ENCODE data around the gene ITPK1. TPM values are rescaled to one million over a fixed set of nuclear protein-coding genes. Genes with fewer than 3 reads are reported as not detected.

ITPK1 gene
- total RNA-seq, 4 donors from 2014 or later, result 64.8 to 235 (median 128) TPM

GRCh38 chr14:92963301-92964123 lies 152.2 kb downstream of the ITPK1 start:
- no peak for TF ChIP-seq EP300 (IDR thresholded peaks at IDR 0.05; ENCODE audit: low read depth)
- TF ChIP-seq CTCF (IDR thresholded peaks at IDR 0.05), result no peak
- no peak for TF ChIP-seq POLR2A (IDR thresholded peaks at IDR 0.05)
- TF ChIP-seq POLR2AphosphoS5 (IDR thresholded peaks at IDR 0.05), result no peak
- Histone ChIP-seq H3K36me3 (no peaks in the 10 kb centered on the region), H3K9me3 (no peaks in the 10 kb centered on the region), H3K4me1 (peaks cover 14 to 24% (median 22%) of the 10 kb centered on the region in 4 donors), H3K4me3 (no peak overlapping the region), H3K27me3 (no peaks in the 10 kb centered on the region), H3K27ac (peak overlapping the region in 3 of 4 donors; percentile 67 to 70 (median 69))
- 68 to 72% methylated on average over 5 to 14 of the region's 14 CpGs for WGBS, 2 donors (ENCODE audit: low coverage in 1 of 2)
- intact Hi-C loops (cut with DNase I; ENCODE audit: low total_unique reads), result no loop called here
- in situ Hi-C loops (cut with MboI; ENCODE audit: low pct_ligation_motif_present in 1 of 4, low pct_unique_long_range_greater_than_20kb in 1 of 4, low sequenced_read_pairs in 3 of 4), result no loop called here
- no peak for DNase-seq

- TF ChIP-seq POLR2AphosphoS5 (IDR thresholded peaks at IDR 0.05) (no peak), EP300 (IDR thresholded peaks at IDR 0.05; ENCODE audit: low read depth) (no peak), CTCF (IDR thresholded peaks at IDR 0.05) (no peak), POLR2A (IDR thresholded peaks at IDR 0.05) (no peak)
- Histone ChIP-seq H3K4me3 (no peak overlapping the region), H3K9me3 (no peaks in the 10 kb centered on the region), H3K4me1 (peaks cover 14 to 24% (median 22%) of the 10 kb centered on the region in 4 donors), H3K27ac (peak overlapping the region in 1 of 4 donors; percentile 67), H3K36me3 (no peaks in the 10 kb centered on the region), H3K27me3 (no peaks in the 10 kb centered on the region)
- no peak for DNase-seq
- in situ Hi-C loops (cut with MboI; ENCODE audit: low pct_ligation_motif_present in 1 of 4, low pct_unique_long_range_greater_than_20kb in 1 of 4, low sequenced_read_pairs in 3 of 4), result no loop called here
- intact Hi-C loops (cut with DNase I; ENCODE audit: low total_unique reads), result no loop called here
- whole genome bisulfite sequencing, 2 donors (ENCODE audit: low coverage in 1 of 2), result 90 to 96% methylated on average over 4 to 11 of the region's 11 CpGs
Measured at GRCh38 chr14:92962831-92963095, 153.0 kb downstream of the ITPK1 start.

GRCh38 chr14:92962031-92962830 lies 153.5 kb downstream of the ITPK1 start:
- Histone ChIP-seq H3K4me1 (peaks cover 14 to 24% (median 22%) of the 10 kb centered on the region in 4 donors), H3K4me3 (no peak overlapping the region), H3K27me3 (no peaks in the 10 kb centered on the region), H3K36me3 (no peaks in the 10 kb centered on the region), H3K27ac (peak overlapping the region in 1 of 4 donors; percentile 67), H3K9me3 (no peaks in the 10 kb centered on the region)
- intact Hi-C loops (cut with DNase I; ENCODE audit: low total_unique reads) (no loop called here), in situ Hi-C loops (cut with MboI; ENCODE audit: low pct_ligation_motif_present in 1 of 4, low pct_unique_long_range_greater_than_20kb in 1 of 4, low sequenced_read_pairs in 3 of 4) (no loop called here)
- DNase-seq, result no peak
- 80 to 93% methylated on average over 2 to 20 of the region's 20 CpGs for WGBS, 2 donors (ENCODE audit: low coverage in 1 of 2)
- TF ChIP-seq CTCF (IDR thresholded peaks at IDR 0.05) (no peak), POLR2A (IDR thresholded peaks at IDR 0.05) (no peak), EP300 (IDR thresholded peaks at IDR 0.05; ENCODE audit: low read depth) (no peak), POLR2AphosphoS5 (IDR thresholded peaks at IDR 0.05) (no peak)

GRCh38 chr14:92961567-92961855 lies 154.2 kb downstream of the ITPK1 start:
- no peaks in the 10 kb centered on the region for H3K36me3 ChIP-seq
- no peak for TF ChIP-seq POLR2AphosphoS5 (IDR thresholded peaks at IDR 0.05)
- in situ Hi-C loops (cut with MboI; ENCODE audit: low pct_ligation_motif_present in 1 of 4, low pct_unique_long_range_greater_than_20kb in 1 of 4, low sequenced_read_pairs in 3 of 4) (no loop called here), intact Hi-C loops (cut with DNase I; ENCODE audit: low total_unique reads) (no loop called here)
- 98% methylated on average over 7 of the region's 7 CpGs; no CpG with 5 or more reads in 1 of the 2 donors for WGBS, 2 donors (ENCODE audit: low coverage in 1 of 2)
- H3K4me3 ChIP-seq, result no peak overlapping the region
- H3K4me1 ChIP-seq, result peaks cover 14 to 24% (median 22%) of the 10 kb centered on the region in 4 donors
- DNase-seq, result no peak
- H3K27ac ChIP-seq, result no peak overlapping the region
- H3K27me3 ChIP-seq, result no peaks in the 10 kb centered on the region
- no peaks in the 10 kb centered on the region for H3K9me3 ChIP-seq

All from transverse colon (tissue), 4 donors.